Caco-2 (cell line): ENCODE measurements around the gene TCF7L2. TPM values are rescaled to one million over a fixed set of nuclear protein-coding genes. Genes with fewer than 3 reads are reported as not detected.

Experiments used
- BruUV-seq: library from RNA; stranded (reverse); fragments of 400-500 nt; replicated peaks from 2 replicates; lab custom pipeline; 2021; lab: Mats Ljungman, UMichigan
- CTCF ChIA-PET: fragments of 300-600 bp; sonication (Branson Sonifier 250); formaldehyde crosslinking; loops from one replicate; lab custom pipeline; 2022; ENCODE audit warnings: antibody characterized with exemption; lab: Charles Lee
- POLR2A ChIA-PET: fragments of 300-600 bp; sonication (Branson Sonifier 250); formaldehyde crosslinking; loops from one replicate; lab custom pipeline; 2022; ENCODE audit warnings: antibody characterized with exemption; lab: Charles Lee
- DNase-seq, 2 experiments: peaks; one replicate each; pipeline versions ENCODE4 v3.0.0 to v3.0.0-alpha.2; 2020 to 2022
- H3K27me3 ChIP-seq: replicated peaks from 2 replicates; pipeline ENCODE4 v1.6.0; 2011; ENCODE audit warnings: low read length; ENCODE audit not compliant: control insufficient read depth, insufficient read depth
- H3K36me3 ChIP-seq: 2 replicates; pipeline ENCODE4 v1.5.1; 2011; ENCODE audit warnings: low read length; ENCODE audit not compliant: control insufficient read depth, insufficient read depth
- H3K4me1 ChIP-seq: fragments of 250-450 bp; sonication (Bioruptor Pico); 2 replicates; pipeline ENCODE4 v1.5.1; 2020; ENCODE audit warnings: mild to moderate bottlenecking
- H3K4me3 ChIP-seq: 2 replicates; pipeline ENCODE4 v1.5.1; 2011; ENCODE audit warnings: low read depth, mild to moderate bottlenecking, control low read depth, low read length
- H3K9me3 ChIP-seq: fragments of 250-450 bp; sonication (Bioruptor Pico); 2 replicates; pipeline ENCODE4 v1.5.1; 2020; ENCODE audit warnings: mild to moderate bottlenecking, moderate library complexity
- H3K27ac Mint-ChIP-seq: one replicate; pipeline ENCODE4 v1.8.0; 2022; ENCODE audit warnings: mixed read lengths; ENCODE audit not compliant: unreplicated experiment
- H3K27me3 Mint-ChIP-seq: one replicate; pipeline ENCODE4 v1.8.0; 2022; ENCODE audit warnings: mixed read lengths; ENCODE audit not compliant: insufficient read depth, unreplicated experiment
- H3K36me3 Mint-ChIP-seq: one replicate; pipeline ENCODE4 v1.8.0; 2022; ENCODE audit warnings: mild to moderate bottlenecking, mixed read lengths; ENCODE audit not compliant: insufficient read depth, unreplicated experiment
- H3K4me1 Mint-ChIP-seq: one replicate; pipeline ENCODE4 v1.8.0; 2022; ENCODE audit warnings: low read depth, mixed read lengths; ENCODE audit not compliant: unreplicated experiment
- H3K4me3 Mint-ChIP-seq: one replicate; pipeline ENCODE4 v1.8.0; 2022; ENCODE audit warnings: mild to moderate bottlenecking, moderate library complexity, mixed read lengths; ENCODE audit not compliant: unreplicated experiment
- H3K9me3 Mint-ChIP-seq: one replicate; pipeline ENCODE4 v1.8.0; 2022; ENCODE audit warnings: mixed read lengths; ENCODE audit not compliant: unreplicated experiment
- intact Hi-C: fragments of 100-400 bp; cut with micrococcal nuclease; formaldehyde crosslinking; loops from one replicate; pipeline ENCODE4 v1.10.0; 2022; ENCODE audit not compliant: unreplicated experiment
- total RNA-seq: library from RNA; stranded (reverse); gene quantifications from 2 replicates; pipeline ENCODE4 v1.2.3, GENCODE V29; 2022
- TF ChIP-seq, protein P1 (sequence below), 2 experiments: fragments of 200-600 bp in 1 of 2; IDR thresholded peaks; 1 replicate in 1 of 2; 2 replicates in 1 of 2; pipeline versions ENCODE4 v1.5.1 to v1.8.0; 2011 to 2022; ENCODE audit warnings: antibody characterized with exemption in 1 of 2, control low read depth in 1 of 2, inconsistent platforms in 1 of 2, low read depth in 1 of 2, low read length in 1 of 2, mild to moderate bottlenecking in 1 of 2, moderate library complexity in 1 of 2; ENCODE audit not compliant: insufficient read depth in 1 of 2, severe bottlenecking in 1 of 2, unreplicated experiment in 1 of 2

TCF7L2 gene
- total RNA-seq, 1 experiment from 2014 or later = 45.4 TPM

- POLR2A ChIA-PET = no interaction called here
These were observed 229.9 kb downstream of the TCF7L2 start for GRCh38 chr10:113179966-113180365.

DNA sequence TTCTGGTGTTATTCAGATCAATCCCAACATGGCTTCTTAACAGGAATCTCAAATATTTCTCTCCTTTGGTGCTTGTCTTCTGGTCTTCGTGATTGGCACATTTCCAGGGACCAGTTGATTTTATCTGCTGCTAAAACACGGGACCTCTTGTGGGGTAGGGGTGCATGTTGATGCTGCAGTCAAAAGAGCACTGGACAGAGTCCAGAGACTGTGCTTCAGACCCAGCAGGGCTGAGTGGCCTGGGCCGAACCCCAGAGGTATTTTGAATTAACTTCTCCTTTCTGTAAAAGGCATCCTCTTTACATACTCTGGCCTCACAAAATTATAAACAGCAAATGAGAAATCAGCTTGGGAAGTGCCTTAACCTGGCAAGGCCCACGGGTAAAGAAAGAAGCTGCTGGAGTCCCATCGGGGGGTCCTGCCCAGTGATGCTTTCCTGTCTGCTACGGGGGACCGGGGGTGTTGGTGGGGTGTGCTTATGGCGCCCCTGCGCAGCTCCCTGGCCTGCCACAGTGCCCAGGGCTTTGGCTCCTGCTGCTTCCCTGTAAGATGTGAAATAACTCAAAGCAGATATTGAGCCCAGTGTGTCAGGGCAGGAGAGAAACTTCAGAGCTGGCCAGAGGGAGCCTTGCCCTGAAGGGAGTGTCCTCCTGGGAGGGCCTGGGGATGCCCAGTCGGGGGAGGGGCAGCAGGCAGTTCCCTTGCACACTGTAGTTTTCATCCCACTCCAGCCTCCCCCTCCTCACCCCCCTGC lies 230.5 kb downstream of the TCF7L2 start:
- TF ChIP-seq, protein P1, sequence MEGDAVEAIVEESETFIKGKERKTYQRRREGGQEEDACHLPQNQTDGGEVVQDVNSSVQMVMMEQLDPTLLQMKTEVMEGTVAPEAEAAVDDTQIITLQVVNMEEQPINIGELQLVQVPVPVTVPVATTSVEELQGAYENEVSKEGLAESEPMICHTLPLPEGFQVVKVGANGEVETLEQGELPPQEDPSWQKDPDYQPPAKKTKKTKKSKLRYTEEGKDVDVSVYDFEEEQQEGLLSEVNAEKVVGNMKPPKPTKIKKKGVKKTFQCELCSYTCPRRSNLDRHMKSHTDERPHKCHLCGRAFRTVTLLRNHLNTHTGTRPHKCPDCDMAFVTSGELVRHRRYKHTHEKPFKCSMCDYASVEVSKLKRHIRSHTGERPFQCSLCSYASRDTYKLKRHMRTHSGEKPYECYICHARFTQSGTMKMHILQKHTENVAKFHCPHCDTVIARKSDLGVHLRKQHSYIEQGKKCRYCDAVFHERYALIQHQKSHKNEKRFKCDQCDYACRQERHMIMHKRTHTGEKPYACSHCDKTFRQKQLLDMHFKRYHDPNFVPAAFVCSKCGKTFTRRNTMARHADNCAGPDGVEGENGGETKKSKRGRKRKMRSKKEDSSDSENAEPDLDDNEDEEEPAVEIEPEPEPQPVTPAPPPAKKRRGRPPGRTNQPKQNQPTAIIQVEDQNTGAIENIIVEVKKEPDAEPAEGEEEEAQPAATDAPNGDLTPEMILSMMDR (IDR thresholded peaks at IDR 0.05; ENCODE audit: insufficient read depth in 1 of 2, low read depth in 1 of 2, low read length in 1 of 2, severe bottlenecking in 1 of 2, unreplicated experiment in 1 of 2) = no peak
- H3K36me3 Mint-ChIP-seq = peaks cover 6% of the 10 kb centered on the region
- peaks cover 4% of the 10 kb centered on the region; the same call in 1 of the 2 replicates for H3K4me1 ChIP-seq
- no peak overlapping the region for H3K27ac Mint-ChIP-seq
- no peaks in the 10 kb centered on the region for H3K27me3 Mint-ChIP-seq
- H3K4me1 Mint-ChIP-seq = no peaks in the 10 kb centered on the region
- H3K4me3 Mint-ChIP-seq = no peak overlapping the region
- no peaks in the 10 kb centered on the region for H3K9me3 ChIP-seq
- no peaks in the 10 kb centered on the region for H3K9me3 Mint-ChIP-seq
- H3K27me3 ChIP-seq = no peaks in the 10 kb centered on the region
- intact Hi-C loops = no loop called here
- DNase-seq = no peak
- BruUV-seq = no TSS peak
- no peaks in the 10 kb centered on the region for H3K36me3 ChIP-seq
- ChIA-PET CTCF (no interaction called here), POLR2A (no interaction called here)
- no peak overlapping the region for H3K4me3 ChIP-seq

More at GRCh38 chr10:113179966-113180365, 229.9 kb downstream of the TCF7L2 start:
- peaks cover 6% of the 10 kb centered on the region for H3K36me3 Mint-ChIP-seq
- Histone ChIP-seq H3K36me3 (no peaks in the 10 kb centered on the region), H3K4me3 (no peak overlapping the region), H3K4me1 (peaks cover 6% of the 10 kb centered on the region; the same call in 1 of the 2 replicates), H3K27me3 (no peaks in the 10 kb centered on the region), H3K9me3 (no peaks in the 10 kb centered on the region)
- DNase-seq = no peak
- no peak overlapping the region for H3K4me3 Mint-ChIP-seq
- no peak overlapping the region for H3K27ac Mint-ChIP-seq
- no TSS peak for BruUV-seq
- CTCF ChIA-PET = no interaction called here
- H3K4me1 Mint-ChIP-seq = no peaks in the 10 kb centered on the region
- no peaks in the 10 kb centered on the region for H3K9me3 Mint-ChIP-seq
- no peaks in the 10 kb centered on the region for H3K27me3 Mint-ChIP-seq
- intact Hi-C loops = no loop called here
- TF ChIP-seq, protein P1 (IDR thresholded peaks at IDR 0.05; ENCODE audit: insufficient read depth in 1 of 2, low read depth in 1 of 2, low read length in 1 of 2, severe bottlenecking in 1 of 2, unreplicated experiment in 1 of 2) = no peak

- Mint-ChIP-seq H3K36me3 (peaks cover 6% of the 10 kb centered on the region), H3K27me3 (no peaks in the 10 kb centered on the region), H3K4me1 (no peaks in the 10 kb centered on the region), H3K4me3 (no peak overlapping the region), H3K9me3 (no peaks in the 10 kb centered on the region), H3K27ac (no peak overlapping the region)
- Histone ChIP-seq H3K4me1 (no peaks in the 10 kb centered on the region), H3K36me3 (no peaks in the 10 kb centered on the region), H3K27me3 (no peaks in the 10 kb centered on the region), H3K9me3 (no peaks in the 10 kb centered on the region), H3K4me3 (no peak overlapping the region)
- DNase-seq = no peak
- CTCF ChIA-PET = no interaction called here
- TF ChIP-seq, protein P1 (IDR thresholded peaks at IDR 0.05; ENCODE audit: insufficient read depth in 1 of 2, low read depth in 1 of 2, low read length in 1 of 2, severe bottlenecking in 1 of 2, unreplicated experiment in 1 of 2) = no peak
- BruUV-seq = no TSS peak
- POLR2A ChIA-PET = no interaction called here
- intact Hi-C loops = no loop called here
These were observed 232.1 kb downstream of the TCF7L2 start for GRCh38 chr10:113182154-113182553.
